Measurements from ENCODE around the gene SLC6A3.
"Not testable (repeated sequence)": the region's sequence is repeated elsewhere in the genome, so short reads cannot be mapped to it uniquely, and the experiment has no call there.

Gene SLC6A3

DNA sequence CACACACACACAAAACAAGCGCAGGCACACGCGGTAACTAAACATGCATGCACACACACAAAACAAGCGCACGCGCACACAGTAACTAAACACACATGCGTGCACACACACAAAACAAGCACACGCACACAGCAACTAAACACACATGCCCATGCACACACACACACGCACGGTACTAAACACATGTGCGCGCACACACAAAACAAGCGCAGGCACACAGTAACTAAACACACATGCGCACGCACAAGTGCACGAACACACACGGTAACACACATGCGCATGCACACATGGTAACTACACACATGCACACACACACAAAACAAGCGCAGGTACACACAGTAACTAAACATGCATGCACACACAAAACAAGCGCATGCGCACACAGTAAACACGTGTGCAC lies 19.9 kb upstream of the SLC6A3 start:
- DNase-seq (ENCODE audit: low read depth in 2 of 2): no peak

DNA sequence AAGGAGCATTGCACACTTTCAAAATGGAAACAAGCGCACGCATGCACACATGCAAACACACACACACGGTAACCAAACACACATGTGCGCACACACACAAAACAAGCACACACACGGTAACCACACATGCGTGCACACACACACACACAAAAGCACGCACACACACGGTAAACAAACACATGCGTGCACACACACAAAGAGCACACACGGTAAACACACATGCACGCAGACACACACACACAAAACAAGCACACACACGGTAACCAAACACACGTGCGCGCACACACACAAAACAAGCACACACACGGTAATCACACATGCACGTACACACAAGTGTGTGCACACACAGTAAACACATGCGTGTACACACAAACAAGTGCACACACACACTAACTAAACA lies 19.3 kb upstream of the SLC6A3 start:
- no peak for DNase-seq (ENCODE audit: low read depth in 2 of 2)

DNA sequence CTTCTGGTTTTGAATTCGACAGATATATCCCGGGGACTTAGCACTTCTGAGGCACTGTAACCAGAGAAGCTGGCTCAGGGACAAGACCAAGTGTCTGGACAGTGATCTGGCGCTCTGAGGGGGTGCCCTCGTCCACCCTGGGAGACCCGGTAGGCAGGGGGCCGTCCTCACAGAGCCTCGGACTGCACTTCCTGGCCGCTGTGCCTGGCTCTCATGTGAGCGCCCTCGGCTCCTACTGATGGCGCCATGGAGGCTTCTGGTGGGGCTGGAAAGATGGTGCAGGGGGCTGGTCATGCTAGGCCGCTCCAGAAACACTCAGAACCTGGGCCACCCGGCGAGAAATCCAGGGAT lies 18.8 kb upstream of the SLC6A3 start:
- DNase-seq (ENCODE audit: low read depth in 2 of 2): no peak

DNA sequence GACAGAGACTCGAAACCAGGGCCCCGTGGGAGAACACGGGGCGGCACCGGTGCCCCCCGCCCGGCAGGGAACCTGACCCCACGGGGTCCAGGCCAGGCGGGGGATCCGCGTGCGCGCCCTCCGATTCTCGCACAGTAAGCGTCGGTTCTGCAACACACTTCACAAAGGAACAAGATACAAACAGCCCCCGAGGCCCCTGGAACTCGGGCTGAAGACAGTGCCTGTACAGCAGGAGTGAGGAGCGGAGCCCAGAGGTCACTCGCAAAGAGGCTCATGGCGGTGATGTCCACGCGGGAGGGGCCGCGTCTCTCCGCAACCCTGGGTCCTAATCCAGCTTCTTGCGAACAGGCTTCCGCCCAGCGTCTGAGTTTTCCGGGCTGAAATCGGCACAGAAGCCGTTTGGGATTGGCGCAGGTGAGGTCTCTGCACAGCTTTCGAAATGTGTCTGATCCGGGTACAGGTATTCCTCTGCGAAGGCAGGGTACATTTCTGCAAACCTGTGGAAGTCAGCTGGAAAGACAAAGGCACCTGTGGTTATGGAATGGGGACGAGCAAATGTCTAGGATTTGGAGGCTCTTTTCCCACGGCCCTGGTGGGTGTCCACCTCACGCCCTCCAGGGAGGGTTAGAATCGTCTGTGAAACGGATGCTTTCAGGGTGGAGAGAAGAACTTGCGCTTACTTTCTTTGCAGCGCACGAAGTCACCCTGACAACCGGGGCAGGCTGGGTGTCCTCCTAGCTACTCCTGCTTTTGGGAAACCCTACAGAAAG lies 18.3 kb upstream of the SLC6A3 start:
- DNase-seq (ENCODE audit: low read depth in 2 of 2): no peak

DNA sequence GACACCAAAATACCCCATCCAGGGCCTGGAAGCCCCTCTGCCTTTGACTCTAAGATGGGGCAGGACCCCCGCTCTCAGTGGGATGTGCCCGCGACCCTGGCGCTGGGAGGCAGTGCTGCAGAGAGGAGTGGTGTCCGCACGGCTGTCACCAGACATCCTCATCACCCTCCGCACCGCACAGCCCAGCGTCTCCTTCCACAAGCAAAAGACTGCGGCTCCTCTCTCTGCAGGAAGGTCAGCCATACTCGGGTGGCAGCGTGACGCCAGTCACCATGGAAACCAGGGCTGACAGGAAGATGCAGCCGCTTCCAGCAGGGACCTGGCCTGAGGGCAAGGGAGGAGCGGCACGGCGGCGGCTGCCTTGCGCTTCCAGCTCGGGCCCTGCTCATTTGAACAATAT lies 17.1 kb upstream of the SLC6A3 start:
- no peak for DNase-seq (ENCODE audit: low read depth in 2 of 2)

DNA sequence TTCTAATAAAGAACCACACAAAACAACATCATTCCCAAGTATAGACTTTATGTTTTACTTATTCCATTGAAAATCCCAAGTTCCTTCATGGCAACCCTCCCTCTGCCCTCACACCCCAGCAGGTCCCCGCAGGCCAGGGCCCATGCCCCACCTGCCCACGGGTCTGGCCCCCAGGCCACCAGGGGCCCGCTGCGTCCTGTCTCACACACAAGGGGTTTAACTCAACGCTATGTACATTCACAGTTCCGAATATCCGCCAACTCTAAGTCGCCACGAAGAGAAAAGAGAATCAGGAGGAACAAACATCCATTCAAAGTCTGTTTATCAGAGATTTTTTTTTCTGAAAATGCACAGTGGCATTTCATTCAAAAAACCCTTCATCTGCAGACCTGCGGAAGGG lies 16.2 kb upstream of the SLC6A3 start:
- no peak for DNase-seq (ENCODE audit: low read depth in 2 of 2)

DNA sequence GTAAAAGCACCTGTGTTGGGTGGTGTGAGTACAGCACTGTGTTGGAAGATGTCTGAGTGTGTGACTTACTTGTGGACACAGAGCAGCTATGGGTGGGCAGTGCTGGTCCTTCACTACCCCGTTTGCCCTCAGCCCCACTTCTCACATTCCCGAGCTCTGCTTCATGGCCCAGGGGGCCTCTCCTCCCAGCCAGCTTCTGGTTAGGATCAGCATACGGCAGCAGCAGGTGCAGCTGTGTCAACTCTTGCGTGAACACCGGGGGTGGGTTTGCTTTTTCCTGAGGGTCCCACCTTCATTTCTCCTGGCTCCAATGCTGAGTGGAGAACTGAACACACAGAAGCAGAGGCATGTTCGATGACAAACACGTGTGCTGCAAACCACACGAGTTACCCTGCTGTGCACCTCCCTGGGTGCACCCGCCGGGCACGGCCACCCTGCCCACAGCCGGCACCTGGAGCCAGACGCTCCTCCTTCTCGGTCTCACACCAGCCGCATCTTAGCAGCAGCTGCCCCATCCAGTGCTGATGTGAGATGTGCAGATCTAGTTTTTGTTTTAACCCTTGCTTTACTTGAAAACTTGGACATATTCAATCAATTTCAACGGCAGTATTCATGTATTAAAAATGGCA lies 14.9 kb upstream of the SLC6A3 start:
- no peak for DNase-seq (ENCODE audit: low read depth in 2 of 2)

DNA sequence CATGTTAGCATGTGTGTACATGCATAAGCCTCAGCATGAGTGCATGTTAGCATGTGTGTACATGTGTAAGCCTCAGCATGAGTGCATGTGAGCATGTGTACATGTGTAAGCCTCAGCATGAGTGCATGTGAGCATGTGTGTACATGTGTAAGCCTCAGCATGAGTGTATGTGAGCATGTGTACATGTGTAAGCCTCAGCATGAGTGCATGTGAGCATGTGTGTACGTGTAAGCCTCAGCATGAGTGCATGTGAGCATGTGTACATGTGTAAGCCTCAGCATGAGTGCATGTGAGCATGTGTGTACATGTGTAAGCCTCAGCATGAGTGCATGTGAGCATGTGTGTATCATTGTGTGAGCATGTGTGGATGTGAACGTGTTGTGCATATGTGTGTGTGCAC lies 14.2 kb upstream of the SLC6A3 start:
- DNase-seq (ENCODE audit: low read depth in 2 of 2): not testable (repeated sequence)

DNA sequence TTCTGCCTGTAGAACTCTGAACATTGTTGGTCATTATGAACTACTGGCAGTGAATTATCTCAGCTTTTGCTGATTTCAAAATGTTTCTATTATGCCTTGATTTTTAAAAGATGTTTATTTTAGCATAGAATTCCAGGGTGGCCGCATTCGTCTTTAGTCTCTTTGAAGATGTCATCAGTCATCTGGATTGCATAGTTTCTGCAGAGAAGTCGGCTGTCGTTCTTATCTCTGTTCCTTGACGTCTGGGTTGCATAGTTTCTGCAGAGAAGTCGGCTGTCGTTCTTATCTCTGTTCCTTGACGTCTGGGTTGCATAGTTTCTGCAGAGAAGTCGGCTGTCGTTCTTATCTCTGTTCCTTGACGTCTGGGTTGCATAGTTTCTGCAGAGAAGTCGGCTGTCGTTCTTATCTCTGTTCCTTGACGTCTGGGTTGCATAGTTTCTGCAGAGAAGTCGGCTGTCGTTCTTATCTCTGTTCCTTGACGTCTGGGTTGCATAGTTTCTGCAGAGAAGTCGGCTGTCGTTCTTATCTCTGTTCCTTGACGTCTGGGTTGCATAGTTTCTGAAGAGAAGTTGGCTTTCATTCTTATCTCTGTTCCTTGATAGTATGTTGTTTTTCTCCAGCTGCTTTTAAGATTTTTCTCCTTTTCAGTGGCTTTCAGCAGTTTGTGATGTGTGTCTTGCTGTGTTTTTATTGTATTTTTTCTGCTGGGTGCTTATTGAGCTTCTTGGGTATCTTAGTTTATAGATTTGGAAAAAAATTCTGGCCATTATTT lies 11.1 kb upstream of the SLC6A3 start:
- DNase-seq (ENCODE audit: low read depth in 2 of 2): not testable (repeated sequence)

DNA sequence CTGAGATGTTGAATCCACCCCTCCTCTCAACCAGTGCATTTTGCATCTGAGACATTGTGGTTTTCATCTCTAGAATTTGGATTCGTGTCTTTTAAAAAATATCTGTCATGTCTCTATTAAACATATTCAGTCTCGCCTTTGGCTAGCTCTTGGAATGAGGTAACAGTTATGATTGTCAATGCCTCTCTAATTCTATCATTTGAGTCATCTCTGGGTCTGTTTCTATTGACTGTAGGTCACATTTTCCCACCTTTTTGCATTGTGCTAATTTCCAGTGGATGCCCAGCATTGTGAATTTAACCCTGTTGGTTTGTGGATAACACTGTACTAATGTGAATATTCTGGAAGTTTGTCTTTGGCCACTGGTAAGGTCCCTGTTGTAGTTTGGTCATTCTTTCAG lies 8.4 kb upstream of the SLC6A3 start:
- no peak for DNase-seq (ENCODE audit: low read depth in 2 of 2)

DNA sequence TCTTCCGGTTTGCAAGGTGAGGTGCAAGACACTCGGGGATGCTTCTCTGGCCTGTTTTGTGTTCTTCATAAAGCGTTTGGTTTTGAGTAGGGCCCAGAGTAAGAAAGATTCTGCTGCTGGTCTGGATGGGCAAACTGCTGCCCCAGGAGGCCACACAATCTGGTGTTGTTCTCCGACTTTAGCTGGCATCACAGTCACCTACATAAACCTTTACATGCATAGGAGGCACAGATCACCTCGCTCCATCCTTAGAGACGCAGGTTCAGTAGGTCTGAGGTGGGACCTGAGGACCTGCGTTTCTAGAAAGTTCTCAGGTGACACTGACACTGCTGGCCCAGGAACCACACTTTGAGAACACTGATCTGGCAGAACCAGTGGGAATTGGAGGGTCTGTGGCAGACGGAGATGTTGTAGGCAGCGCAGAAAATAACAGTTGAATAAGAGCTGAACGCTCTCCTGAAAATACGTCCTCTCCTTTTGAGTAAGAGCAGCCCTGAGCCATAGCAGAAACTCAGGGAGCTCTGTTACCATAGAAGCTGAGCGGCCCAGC lies 3.9 kb upstream of the SLC6A3 start:
- DNase-seq (ENCODE audit: low read depth in 2 of 2): no peak

DNA sequence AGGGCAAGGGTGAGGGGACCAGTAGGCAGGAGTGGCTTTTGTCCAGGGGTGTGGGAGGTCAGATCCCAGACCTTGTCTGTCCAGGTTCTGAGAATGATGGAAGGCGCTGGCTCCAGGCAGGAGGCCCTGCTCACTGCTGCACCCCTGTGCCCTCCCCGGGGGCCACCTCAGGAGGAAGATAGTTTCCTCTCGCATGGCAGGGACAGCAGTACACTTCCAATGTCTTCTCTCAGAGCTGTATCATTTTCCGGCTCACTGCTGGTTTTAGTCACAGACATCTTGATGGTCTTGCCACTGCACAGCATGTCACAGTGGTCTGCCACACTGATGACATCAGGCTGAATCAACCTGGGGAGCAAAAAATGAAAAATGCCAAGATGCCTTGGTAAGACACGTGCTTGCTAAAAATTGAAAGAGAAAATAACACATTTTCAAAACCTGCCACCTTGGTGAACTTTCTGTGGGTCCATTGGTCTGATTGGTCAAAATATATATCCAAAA lies 3.3 kb upstream of the SLC6A3 start:
- DNase-seq (ENCODE audit: low read depth in 2 of 2): no peak

DNA sequence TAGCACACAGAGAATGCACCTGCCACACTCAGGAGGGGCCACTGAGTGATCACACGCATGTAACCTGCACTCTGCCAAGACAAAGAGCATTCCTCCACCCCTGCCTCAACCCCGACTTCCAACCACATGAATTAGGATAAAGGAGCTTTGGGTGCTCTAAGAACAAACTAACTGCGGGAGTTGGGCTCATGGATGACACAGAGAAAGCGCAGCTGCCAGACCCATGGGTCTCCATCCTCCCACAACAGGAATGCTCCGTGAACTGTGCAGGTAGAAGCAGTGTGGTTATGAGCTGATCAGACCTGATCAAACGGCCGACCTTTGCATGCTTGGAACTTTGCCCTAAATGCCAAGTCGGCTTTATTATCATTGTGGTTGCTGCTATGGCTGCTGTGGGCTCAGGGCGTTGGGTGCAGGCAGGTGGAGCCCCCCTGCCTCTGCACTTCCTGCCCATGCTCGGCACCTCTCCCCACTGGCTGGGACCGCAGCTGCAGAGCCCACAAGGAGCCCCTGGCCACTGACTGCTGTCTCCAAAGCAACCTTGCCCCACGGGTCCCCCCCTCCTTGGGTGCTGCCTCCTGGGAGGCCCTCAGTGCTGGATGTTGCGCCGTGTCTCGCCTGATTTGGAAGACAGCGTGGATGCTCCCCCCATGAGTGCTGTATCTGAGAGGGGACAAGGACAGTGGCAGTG lies 2.6 kb upstream of the SLC6A3 start:
- DNase-seq (ENCODE audit: low read depth in 2 of 2): no peak

DNA sequence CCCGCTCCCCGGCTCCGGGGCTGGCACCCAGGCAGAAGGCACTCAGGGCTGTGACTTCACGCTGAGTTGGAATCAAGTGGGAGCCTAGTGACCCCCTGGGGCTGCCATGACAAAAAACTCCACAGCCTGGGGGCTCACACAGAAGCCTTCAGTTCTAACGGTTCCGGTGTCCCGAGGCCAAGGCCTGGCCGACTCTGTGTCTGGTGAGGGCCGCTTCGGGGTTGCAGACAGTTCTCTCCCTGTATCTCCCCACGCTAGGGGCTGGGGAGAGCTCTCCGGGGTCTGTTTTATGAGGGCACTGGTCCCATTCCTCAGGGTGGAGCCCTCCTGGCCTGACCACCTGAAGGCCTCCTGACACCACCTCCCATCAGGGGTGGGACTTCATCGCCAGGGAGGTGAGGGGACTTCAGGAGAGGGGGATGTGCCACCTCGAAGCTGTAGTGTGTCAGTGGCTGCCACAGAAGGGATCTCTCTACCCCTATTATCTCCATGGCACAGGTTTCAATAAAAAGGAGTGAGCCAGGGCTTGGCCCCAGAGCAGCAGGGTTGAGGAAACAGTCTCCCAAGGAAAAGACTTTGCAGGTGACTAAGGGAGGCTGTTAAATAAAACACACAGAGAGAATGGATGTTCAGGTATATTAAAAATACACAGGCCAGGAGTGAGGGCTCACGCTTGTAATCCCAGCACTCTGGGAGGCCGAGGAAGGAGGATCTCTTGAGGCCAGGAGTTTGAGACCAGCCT lies 1.5 kb upstream of the SLC6A3 start:
- no peak for DNase-seq (ENCODE audit: low read depth in 2 of 2)

DNA sequence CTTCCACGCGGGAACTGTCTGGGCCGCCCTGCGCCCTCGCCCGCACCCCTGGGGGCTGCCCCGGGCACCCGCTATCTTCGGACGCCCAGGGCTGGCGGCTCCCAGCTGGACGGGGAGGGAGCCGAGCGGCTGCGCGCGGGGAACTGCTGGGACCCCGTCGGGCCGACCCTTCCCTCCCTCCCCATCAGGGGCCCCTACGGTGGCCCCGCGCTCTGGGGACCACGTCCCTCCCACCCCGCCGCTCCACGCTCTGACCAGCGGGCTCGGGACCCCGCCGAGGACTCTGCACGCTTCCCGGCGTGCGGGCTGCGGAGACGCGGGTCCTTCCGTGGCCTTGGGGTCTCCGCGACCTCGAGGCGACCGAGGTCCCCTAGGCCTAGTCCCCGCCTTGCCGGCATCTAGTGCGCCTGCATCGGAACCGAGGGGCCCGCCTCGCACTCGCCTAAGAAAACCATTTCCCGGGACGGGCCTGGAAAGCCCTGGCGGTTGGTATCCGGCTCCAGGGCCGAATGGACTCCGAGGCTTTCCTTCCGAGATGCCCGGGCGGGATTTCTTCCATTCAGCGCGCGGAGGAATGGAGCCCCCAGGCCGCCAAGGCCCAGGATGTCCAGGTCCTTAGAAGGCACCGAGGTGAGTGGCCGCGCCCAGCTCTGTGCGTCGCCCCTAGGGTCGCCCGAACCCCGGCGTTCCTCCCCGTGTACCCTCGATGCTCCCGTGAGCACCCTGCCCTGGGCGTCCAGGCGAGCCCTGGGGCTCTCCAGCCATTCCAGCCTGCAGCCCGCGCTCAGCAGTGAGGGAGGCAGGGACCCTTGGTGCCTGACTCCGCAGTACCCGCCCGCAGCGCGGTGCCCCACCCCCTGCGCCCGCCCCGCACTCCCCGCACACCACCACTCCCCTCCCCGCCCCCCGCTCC lies 705 bp upstream of the SLC6A3 start:
- no peak for DNase-seq (ENCODE audit: low read depth in 2 of 2)

DNA sequence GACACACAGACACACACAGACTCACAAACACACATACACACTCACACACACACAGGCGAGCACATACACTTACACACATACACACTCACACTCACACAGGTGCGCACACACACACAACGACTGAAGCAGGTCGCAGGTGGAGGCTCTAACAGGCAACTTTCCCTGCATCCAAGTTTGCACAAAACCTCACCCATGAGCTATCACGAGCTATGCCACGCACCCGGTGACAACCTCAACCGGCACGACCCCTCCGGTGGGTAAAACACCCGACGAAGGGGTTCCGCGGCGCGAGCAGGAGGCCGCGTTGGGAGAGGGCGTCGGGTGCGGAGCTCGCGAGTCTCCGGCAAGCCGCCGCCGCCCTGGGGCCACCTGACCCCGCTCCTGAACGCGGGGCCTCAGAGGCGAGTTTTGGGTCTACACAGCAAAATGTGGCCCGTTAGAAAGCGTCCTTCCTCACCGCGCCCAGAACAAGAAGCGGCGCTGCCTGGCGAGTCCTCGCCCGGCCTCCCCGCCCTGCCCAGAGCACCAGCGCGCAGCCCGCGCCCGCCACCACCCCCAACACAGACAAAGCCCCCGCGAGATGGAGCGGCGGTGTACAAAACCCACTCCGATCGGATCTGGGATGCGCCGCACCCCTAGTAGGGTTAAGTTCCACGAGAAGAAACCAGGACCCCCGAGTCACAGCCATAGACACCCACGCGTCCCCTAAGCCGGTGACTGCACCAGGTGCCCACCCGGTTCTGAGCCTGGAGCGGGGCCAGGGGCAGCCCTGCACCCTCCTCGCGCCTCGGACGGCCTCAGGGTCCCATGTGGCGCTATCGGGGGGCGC lies 665 bp downstream of the SLC6A3 start:
- DNase-seq (ENCODE audit: low read depth in 2 of 2): no peak

DNA sequence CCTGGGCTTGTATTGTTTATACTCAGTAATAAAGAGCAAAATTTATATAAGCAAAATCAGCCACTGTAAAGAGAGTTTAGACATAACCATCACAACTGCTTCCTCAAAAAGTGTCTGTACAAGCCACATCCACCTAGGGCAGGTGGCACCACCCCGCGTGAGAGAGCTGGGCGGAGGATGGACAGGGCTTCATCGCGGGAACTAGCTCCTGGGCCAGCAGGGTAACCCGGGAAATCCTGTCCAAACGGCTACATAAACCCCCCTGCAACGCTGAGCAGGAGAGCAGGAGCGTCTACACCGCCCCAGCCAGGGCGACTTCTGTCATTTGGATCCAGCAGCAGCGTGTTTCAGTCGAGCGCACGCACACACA lies 1.3 kb downstream of the SLC6A3 start:
- no peak for DNase-seq (ENCODE audit: low read depth in 2 of 2)

DNA sequence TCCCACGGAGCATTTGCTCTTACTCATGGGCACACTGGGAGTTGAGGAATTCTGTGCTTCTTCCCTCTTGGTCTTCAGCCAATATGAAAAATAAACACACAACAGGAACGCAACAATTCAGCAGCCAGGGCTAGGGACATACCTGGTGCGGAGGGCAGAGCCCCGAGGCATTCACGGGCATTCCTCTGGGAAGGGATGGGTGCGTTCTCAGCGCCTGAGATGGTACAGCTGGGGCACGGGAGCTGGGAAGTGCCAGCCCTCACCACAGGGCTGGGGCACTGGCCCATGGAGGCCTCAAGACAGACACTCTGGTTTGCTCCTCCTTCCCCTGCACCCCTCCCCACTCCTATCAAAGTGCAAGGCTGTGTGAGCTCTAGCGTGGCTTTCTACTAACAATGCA lies 2.1 kb downstream of the SLC6A3 start:
- DNase-seq (ENCODE audit: low read depth in 2 of 2): no peak

All from stimulated activated CD4-positive, alpha-beta T cell treated with anti-CD3 and anti-CD28 coated beads, Interleukin-1b, Interleukin-23, amount 100 ng/mL, for 4 hours (primary cell).